ENCODE results near the gene CPED1. TPM values are rescaled to one million over a fixed set of nuclear protein-coding genes. Genes with fewer than 3 reads are reported as not detected.

Gene CPED1
- total RNA-seq, 2 donors from 2014 or later, result not detected

GRCh38 chr7:121006711-121007315 lies 18.3 kb downstream of the CPED1 start:
- DNase-seq (ENCODE audit: low spot score), result no peak
- Mint-ChIP-seq H3K36me3 (no peaks in the 10 kb centered on the region), H3K27ac (no peak overlapping the region), H3K27me3 (peaks cover 25 to 43% of the 10 kb centered on the region in 2 donors), H3K4me1 (ENCODE audit: low read depth in 2 of 2) (no peaks in the 10 kb centered on the region), H3K4me3 (no peak overlapping the region), H3K9me3 (no peaks in the 10 kb centered on the region)
- no peak for ATAC-seq

- Mint-ChIP-seq H3K36me3 (no peaks in the 10 kb centered on the region), H3K27ac (no peak overlapping the region), H3K27me3 (peaks cover 15 to 39% of the 10 kb centered on the region in 2 donors), H3K4me1 (ENCODE audit: low read depth in 2 of 2) (no peaks in the 10 kb centered on the region), H3K9me3 (no peaks in the 10 kb centered on the region), H3K4me3 (no peak overlapping the region)
- ATAC-seq (no peak), DNase-seq (ENCODE audit: low spot score) (no peak)
Measured at GRCh38 chr7:121008816-121009215, 20.3 kb downstream of the CPED1 start.

- Mint-ChIP-seq H3K4me1 (ENCODE audit: low read depth in 2 of 2) (no peaks in the 10 kb centered on the region), H3K4me3 (no peak overlapping the region), H3K27me3 (peaks cover 11 to 42% of the 10 kb centered on the region in 2 donors), H3K36me3 (no peaks in the 10 kb centered on the region), H3K27ac (no peak overlapping the region), H3K9me3 (no peaks in the 10 kb centered on the region)
- DNase-seq (ENCODE audit: low spot score) (no peak), ATAC-seq (no peak)
Measured at GRCh38 chr7:121011401-121011800, 22.9 kb downstream of the CPED1 start.

- no peak for DNase-seq (ENCODE audit: low spot score)
- Mint-ChIP-seq H3K4me1 (ENCODE audit: low read depth in 2 of 2) (no peaks in the 10 kb centered on the region), H3K36me3 (no peaks in the 10 kb centered on the region), H3K4me3 (no peak overlapping the region), H3K9me3 (no peaks in the 10 kb centered on the region), H3K27me3 (peaks cover 9 to 39% of the 10 kb centered on the region in 2 donors), H3K27ac (no peak overlapping the region)
- no peak for ATAC-seq
Measured at GRCh38 chr7:121012170-121012874, 23.8 kb downstream of the CPED1 start.

GRCh38 chr7:121012919-121013318 lies 24.4 kb downstream of the CPED1 start:
- H3K27me3 Mint-ChIP-seq, result peaks cover 6 to 33% of the 10 kb centered on the region in 2 donors

GRCh38 chr7:121015560-121015959 lies 27.0 kb downstream of the CPED1 start:
- ATAC-seq, result no peak
- Mint-ChIP-seq H3K36me3 (no peaks in the 10 kb centered on the region), H3K27ac (no peak overlapping the region), H3K27me3 (peaks cover 5 to 21% of the 10 kb centered on the region in 2 donors), H3K4me3 (no peak overlapping the region), H3K4me1 (ENCODE audit: low read depth in 2 of 2) (no peaks in the 10 kb centered on the region), H3K9me3 (no peaks in the 10 kb centered on the region)
- DNase-seq (ENCODE audit: low spot score), result no peak

More at GRCh38 chr7:121012919-121013318, 24.4 kb downstream of the CPED1 start:
- Mint-ChIP-seq H3K4me3 (no peak overlapping the region), H3K27ac (no peak overlapping the region), H3K36me3 (no peaks in the 10 kb centered on the region), H3K4me1 (ENCODE audit: low read depth in 2 of 2) (no peaks in the 10 kb centered on the region), H3K9me3 (no peaks in the 10 kb centered on the region)
- DNase-seq (ENCODE audit: low spot score) (no peak), ATAC-seq (no peak)

- DNase-seq (ENCODE audit: low spot score), result no peak
- Mint-ChIP-seq H3K27ac (no peak overlapping the region), H3K36me3 (no peaks in the 10 kb centered on the region), H3K9me3 (no peaks in the 10 kb centered on the region), H3K27me3 (peaks cover 5 to 21% of the 10 kb centered on the region in 2 donors), H3K4me1 (ENCODE audit: low read depth in 2 of 2) (no peaks in the 10 kb centered on the region), H3K4me3 (no peak overlapping the region)
- ATAC-seq, result no peak
Measured at GRCh38 chr7:121016966-121017365, 28.5 kb downstream of the CPED1 start.

- Mint-ChIP-seq H3K27me3 (peaks cover 5 to 21% of the 10 kb centered on the region in 2 donors), H3K9me3 (no peaks in the 10 kb centered on the region), H3K27ac (no peak overlapping the region), H3K4me1 (ENCODE audit: low read depth in 2 of 2) (no peaks in the 10 kb centered on the region), H3K4me3 (no peak overlapping the region), H3K36me3 (no peaks in the 10 kb centered on the region)
- ATAC-seq, result no peak
- no peak for DNase-seq (ENCODE audit: low spot score)
Measured at GRCh38 chr7:121017586-121017985, 29.1 kb downstream of the CPED1 start.

- Mint-ChIP-seq H3K36me3 (no peaks in the 10 kb centered on the region), H3K27ac (no peak overlapping the region), H3K27me3 (peaks cover 2 to 16% of the 10 kb centered on the region in 2 donors), H3K4me3 (no peak overlapping the region), H3K4me1 (ENCODE audit: low read depth in 2 of 2) (no peaks in the 10 kb centered on the region), H3K9me3 (no peaks in the 10 kb centered on the region)
- ATAC-seq, result no peak
- DNase-seq (ENCODE audit: low spot score), result no peak
Measured at GRCh38 chr7:121019018-121019417, 30.5 kb downstream of the CPED1 start.

- H3K4me1 Mint-ChIP-seq (ENCODE audit: low read depth in 2 of 2), result no peaks in the 10 kb centered on the region
- no peaks in the 10 kb centered on the region for H3K9me3 Mint-ChIP-seq
- no peaks in the 10 kb centered on the region for H3K36me3 Mint-ChIP-seq
- H3K27me3 Mint-ChIP-seq, result peaks cover 2 to 9% of the 10 kb centered on the region in 2 donors
- no peak for ATAC-seq
- H3K27ac Mint-ChIP-seq, result no peak overlapping the region
- DNase-seq (ENCODE audit: low spot score), result no peak
- no peak overlapping the region for H3K4me3 Mint-ChIP-seq
Measured at GRCh38 chr7:121020249-121020988, 31.9 kb downstream of the CPED1 start.

- Mint-ChIP-seq H3K4me1 (ENCODE audit: low read depth in 2 of 2) (no peaks in the 10 kb centered on the region), H3K27ac (no peak overlapping the region), H3K36me3 (no peaks in the 10 kb centered on the region), H3K9me3 (no peaks in the 10 kb centered on the region), H3K4me3 (no peak overlapping the region), H3K27me3 (peaks cover 6 to 12% of the 10 kb centered on the region in 2 donors)
- DNase-seq (ENCODE audit: low spot score) (no peak), ATAC-seq (no peak)
Measured at GRCh38 chr7:121020989-121021969, 32.8 kb downstream of the CPED1 start.

- peaks cover 7 to 14% of the 10 kb centered on the region in 2 donors for H3K27me3 Mint-ChIP-seq
- H3K4me3 Mint-ChIP-seq, result no peak overlapping the region
- no peaks in the 10 kb centered on the region for H3K9me3 Mint-ChIP-seq
- no peaks in the 10 kb centered on the region for H3K4me1 Mint-ChIP-seq (ENCODE audit: low read depth in 2 of 2)
- no peak for DNase-seq (ENCODE audit: low spot score)
- no peak overlapping the region for H3K27ac Mint-ChIP-seq
- no peaks in the 10 kb centered on the region for H3K36me3 Mint-ChIP-seq
- ATAC-seq, result no peak
Measured at GRCh38 chr7:121023194-121023593, 34.7 kb downstream of the CPED1 start.
